Measurements from ENCODE around the gene ROR2.
"Not testable (repeated sequence)": the region's sequence is repeated elsewhere in the genome, so short reads cannot be mapped to it uniquely, and the experiment has no call there.

ROR2 gene

GRCh38 chr9:91923145-91923544 is 26.9 kb downstream of the ROR2 start:
- no peak for DNase-seq
- no peak for TF ChIP-seq GATA1 (IDR thresholded peaks at IDR 0.05; ENCODE audit: low read depth, low read length)
- TF ChIP-seq POLR2A (IDR thresholded peaks at IDR 0.05; ENCODE audit: low read length), result no peak

- DNase-seq, result no peak
- no peak for TF ChIP-seq POLR2A (IDR thresholded peaks at IDR 0.05; ENCODE audit: low read length)
- TF ChIP-seq GATA1 (IDR thresholded peaks at IDR 0.05; ENCODE audit: low read depth, low read length), result no peak
These were observed 28.7 kb downstream of the ROR2 start for GRCh38 chr9:91921371-91921770.

- no peak for TF ChIP-seq POLR2A (IDR thresholded peaks at IDR 0.05; ENCODE audit: low read length)
- DNase-seq, result no peak
These were observed 29.2 kb downstream of the ROR2 start for GRCh38 chr9:91920630-91921350.

GRCh38 chr9:91919621-91920020 is 30.4 kb downstream of the ROR2 start:
- TF ChIP-seq POLR2A (IDR thresholded peaks at IDR 0.05; ENCODE audit: low read length), result no peak
- no peak for TF ChIP-seq GATA1 (IDR thresholded peaks at IDR 0.05; ENCODE audit: low read depth, low read length)
- DNase-seq, result no peak

- TF ChIP-seq POLR2A (IDR thresholded peaks at IDR 0.05; ENCODE audit: low read length) (no peak), GATA1 (IDR thresholded peaks at IDR 0.05; ENCODE audit: low read depth, low read length) (no peak)
- no peak for DNase-seq
These were observed 32.6 kb downstream of the ROR2 start for GRCh38 chr9:91917436-91917835.

- no peak for DNase-seq
- no peak for TF ChIP-seq POLR2A (IDR thresholded peaks at IDR 0.05; ENCODE audit: low read length)
- no peak for TF ChIP-seq GATA1 (IDR thresholded peaks at IDR 0.05; ENCODE audit: low read depth, low read length)
These were observed 34.3 kb downstream of the ROR2 start for GRCh38 chr9:91915524-91916263.

- no peak for DNase-seq
- TF ChIP-seq GATA1 (IDR thresholded peaks at IDR 0.05; ENCODE audit: low read depth, low read length), result no peak
- TF ChIP-seq POLR2A (IDR thresholded peaks at IDR 0.05; ENCODE audit: low read length), result no peak
These were observed 35.1 kb downstream of the ROR2 start for GRCh38 chr9:91914937-91915336.

- TF ChIP-seq GATA1 (IDR thresholded peaks at IDR 0.05; ENCODE audit: low read depth, low read length) (no peak), POLR2A (IDR thresholded peaks at IDR 0.05; ENCODE audit: low read length) (no peak)
These were observed 35.6 kb downstream of the ROR2 start for GRCh38 chr9:91914404-91914803.

GRCh38 chr9:91913986-91914385 is 36.0 kb downstream of the ROR2 start:
- TF ChIP-seq GATA1 (IDR thresholded peaks at IDR 0.05; ENCODE audit: low read depth, low read length), result no peak
- no peak for TF ChIP-seq POLR2A (IDR thresholded peaks at IDR 0.05; ENCODE audit: low read length)
- DNase-seq, result no peak

More at GRCh38 chr9:91914404-91914803, 35.6 kb downstream of the ROR2 start:
- DNase-seq, result peak in 1 of 2 experiments; percentile 11

- no peak for DNase-seq
- TF ChIP-seq POLR2A (IDR thresholded peaks at IDR 0.05; ENCODE audit: low read length) (no peak), GATA1 (IDR thresholded peaks at IDR 0.05; ENCODE audit: low read depth, low read length) (no peak)
These were observed 36.9 kb downstream of the ROR2 start for GRCh38 chr9:91913096-91913495.

GRCh38 chr9:91911657-91912056 is 38.4 kb downstream of the ROR2 start:
- TF ChIP-seq GATA1 (IDR thresholded peaks at IDR 0.05; ENCODE audit: low read depth, low read length) (no peak), POLR2A (IDR thresholded peaks at IDR 0.05; ENCODE audit: low read length) (no peak)
- no peak for DNase-seq

GRCh38 chr9:91909256-91909655 is 40.8 kb downstream of the ROR2 start:
- not testable (repeated sequence) for DNase-seq

- no peak for DNase-seq
- no peak for TF ChIP-seq POLR2A (IDR thresholded peaks at IDR 0.05; ENCODE audit: low read length)
- TF ChIP-seq GATA1 (IDR thresholded peaks at IDR 0.05; ENCODE audit: low read depth, low read length), result no peak
These were observed 41.3 kb downstream of the ROR2 start for GRCh38 chr9:91908746-91909145.

- no peak for DNase-seq
- TF ChIP-seq GATA1 (IDR thresholded peaks at IDR 0.05; ENCODE audit: low read depth, low read length) (no peak), POLR2A (IDR thresholded peaks at IDR 0.05; ENCODE audit: low read length) (no peak)
These were observed 41.8 kb downstream of the ROR2 start for GRCh38 chr9:91908293-91908623.
